Activated T-cell treated with anti-CD3 and anti-CD28 coated beads, Interleukin-2, amount 50 U/mL, for 72 hours (primary cell): ENCODE data around the gene RAB22A. TPM values are rescaled to one million over a fixed set of nuclear protein-coding genes. Genes with fewer than 3 reads are reported as not detected.

ENCODE experiments used
- ATAC-seq, 2 donors: fragments of 150-1000 bp; cut with Tn5 transposase; replicated peaks in 1 of 2; 2 replicates each; pipeline ENCODE4 v1.10.0; 2021; ENCODE audit warnings: moderate library complexity in 2 of 2, mild to moderate bottlenecking in 1 of 2
- DNase-seq, 2 donors: peaks; one replicate each; pipeline ENCODE4 v3.0.0; 2021 to 2022; ENCODE audit warnings: mixed read lengths in 1 of 2
- H3K27ac Mint-ChIP-seq: one replicate; pipeline ENCODE4 v1.8.0; 2022; ENCODE audit warnings: mild to moderate bottlenecking, moderate library complexity, mixed read lengths
- H3K27me3 Mint-ChIP-seq: one replicate; pipeline ENCODE4 v1.8.0; 2022; ENCODE audit warnings: low read depth, mixed read lengths
- H3K36me3 Mint-ChIP-seq, 2 donors: one replicate each; pipeline ENCODE4 v1.8.0; 2022; ENCODE audit warnings: mixed read lengths in 2 of 2, mild to moderate bottlenecking in 1 of 2; ENCODE audit not compliant: insufficient read depth in 2 of 2
- H3K4me1 Mint-ChIP-seq: one replicate; pipeline ENCODE4 v1.8.0; 2022; ENCODE audit warnings: low read depth, mixed read lengths
- H3K4me3 Mint-ChIP-seq, 2 donors: one replicate each; pipeline ENCODE4 v1.8.0; 2022; ENCODE audit warnings: mild to moderate bottlenecking in 2 of 2, mixed read lengths in 2 of 2, moderate library complexity in 2 of 2
- H3K9me3 Mint-ChIP-seq, 2 donors: one replicate each; pipeline ENCODE4 v1.8.0; 2022; ENCODE audit warnings: mixed read lengths in 2 of 2
- total RNA-seq, 2 donors: library from RNA; stranded (reverse); gene quantifications; one replicate each; pipeline ENCODE4 v1.2.3, GENCODE V29; 2022

RAB22A gene
- total RNA-seq, 2 donors from 2014 or later: 12.3 to 13.2 TPM

DNA sequence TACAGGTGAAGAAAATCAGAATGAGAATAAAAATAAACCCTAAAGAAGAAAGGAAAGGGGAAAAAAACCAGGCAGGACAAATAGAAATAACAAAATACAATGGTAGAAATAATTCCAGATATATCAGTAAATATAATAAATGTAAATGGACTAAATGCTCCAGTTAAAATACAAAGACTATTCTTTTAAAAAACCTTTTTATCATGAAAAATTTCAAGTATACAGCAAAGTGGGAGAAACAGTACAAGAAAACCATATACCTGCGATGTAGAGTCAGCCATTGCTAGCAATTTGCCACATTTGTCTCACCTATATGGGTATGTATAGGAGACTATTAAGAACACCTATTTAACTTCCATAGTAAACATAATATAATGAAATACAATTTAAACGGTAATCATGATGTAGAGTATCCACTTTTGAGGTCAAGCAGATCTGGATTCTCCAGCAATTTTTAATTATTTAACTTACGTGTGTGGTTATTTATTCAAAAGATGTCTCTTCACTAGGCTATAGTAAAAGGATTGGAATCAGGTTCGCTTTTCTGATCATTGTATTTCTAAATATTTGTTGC is 78.6 kb downstream of the RAB22A start:
- DNase-seq (no peak), ATAC-seq (no peak)
- H3K36me3 Mint-ChIP-seq: peaks cover 15 to 19% of the 10 kb centered on the region in 2 donors
- peak overlapping the region in 1 of 2 donors; percentile 76 for H3K4me3 Mint-ChIP-seq
- peaks cover 38% of the 10 kb centered on the region for H3K4me1 Mint-ChIP-seq
- H3K27me3 Mint-ChIP-seq: no peaks in the 10 kb centered on the region
- peak overlapping the region; percentile 73 for H3K27ac Mint-ChIP-seq
- peaks cover 0 to 2% of the 10 kb centered on the region in 2 donors for H3K9me3 Mint-ChIP-seq

DNA sequence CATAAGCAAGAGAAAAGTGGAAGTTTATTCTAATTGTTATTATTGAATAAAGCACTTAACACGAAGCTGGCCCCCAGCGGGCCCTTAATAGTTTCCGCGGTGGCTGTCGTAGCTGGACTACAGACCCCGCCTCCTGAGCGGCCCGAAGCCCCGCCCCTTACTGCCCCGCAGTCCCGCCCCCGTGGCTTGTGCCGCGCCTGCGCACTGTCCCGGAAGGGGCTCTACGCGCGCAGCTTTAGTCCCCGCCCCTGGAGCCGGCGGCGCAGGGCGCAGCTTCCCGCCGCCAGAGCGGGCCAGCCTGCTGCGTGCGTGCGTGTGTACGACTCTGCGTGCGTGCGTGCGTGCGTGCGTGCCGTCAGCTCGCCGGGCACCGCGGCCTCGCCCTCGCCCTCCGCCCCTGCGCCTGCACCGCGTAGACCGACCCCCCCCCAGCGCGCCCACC is 79.4 kb downstream of the RAB22A start, which contains the start of gene VAPB:
Gene VAPB, plus strand, starts transcription at position 348 of the 442 bp plus-strand sequence. CDS start 231 bp downstream, outside the sequence.
- ATAC-seq (peak; percentile 99), DNase-seq (peak; percentile 96 to 99)
- H3K9me3 Mint-ChIP-seq: peaks cover 0 to 2% of the 10 kb centered on the region in 2 donors
- peaks cover 18 to 24% of the 10 kb centered on the region in 2 donors for H3K36me3 Mint-ChIP-seq
- H3K4me1 Mint-ChIP-seq: peaks cover 46% of the 10 kb centered on the region
- H3K4me3 Mint-ChIP-seq: peak within 1 kb of the TSS; percentile 94 to 99
- H3K27ac Mint-ChIP-seq: peak within 1 kb of the TSS; percentile 86
- H3K27me3 Mint-ChIP-seq: no peaks in the 10 kb centered on the region

DNA sequence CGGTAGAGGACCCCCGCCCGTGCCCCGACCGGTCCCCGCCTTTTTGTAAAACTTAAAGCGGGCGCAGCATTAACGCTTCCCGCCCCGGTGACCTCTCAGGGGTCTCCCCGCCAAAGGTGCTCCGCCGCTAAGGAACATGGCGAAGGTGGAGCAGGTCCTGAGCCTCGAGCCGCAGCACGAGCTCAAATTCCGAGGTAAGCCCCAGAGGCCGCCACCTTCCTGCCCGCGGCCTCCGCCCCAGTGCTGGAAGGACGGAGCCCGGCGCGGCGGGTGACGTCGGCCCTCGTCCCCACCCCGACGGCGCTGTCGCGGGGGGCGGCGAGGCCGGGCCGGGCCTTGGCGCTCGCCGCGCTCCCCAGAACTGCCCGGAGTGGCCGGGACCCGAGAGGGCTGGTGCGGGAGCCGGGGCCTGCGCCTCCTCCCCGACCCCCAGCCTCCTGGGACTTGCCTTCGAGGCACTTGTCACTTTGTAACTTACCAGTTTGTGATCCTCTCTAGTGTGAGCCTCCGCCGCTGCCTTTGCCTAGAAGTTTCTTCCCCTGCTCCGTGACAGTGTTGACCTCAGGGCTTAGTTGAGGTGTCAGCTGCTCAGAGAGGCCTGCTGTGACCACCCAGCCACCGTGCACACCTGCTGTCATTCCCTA is 79.9 kb downstream of the RAB22A start:
- peak overlapping the region; percentile 86 for H3K27ac Mint-ChIP-seq
- peaks cover 20 to 24% of the 10 kb centered on the region in 2 donors for H3K36me3 Mint-ChIP-seq
- H3K9me3 Mint-ChIP-seq: peaks cover 0 to 2% of the 10 kb centered on the region in 2 donors
- DNase-seq: peak; percentile 46 to 58
- H3K4me3 Mint-ChIP-seq: peak overlapping the region; percentile 94 to 99
- no peaks in the 10 kb centered on the region for H3K27me3 Mint-ChIP-seq
- peak; percentile 46 to 55 for ATAC-seq
- H3K4me1 Mint-ChIP-seq: peaks cover 52% of the 10 kb centered on the region

DNA sequence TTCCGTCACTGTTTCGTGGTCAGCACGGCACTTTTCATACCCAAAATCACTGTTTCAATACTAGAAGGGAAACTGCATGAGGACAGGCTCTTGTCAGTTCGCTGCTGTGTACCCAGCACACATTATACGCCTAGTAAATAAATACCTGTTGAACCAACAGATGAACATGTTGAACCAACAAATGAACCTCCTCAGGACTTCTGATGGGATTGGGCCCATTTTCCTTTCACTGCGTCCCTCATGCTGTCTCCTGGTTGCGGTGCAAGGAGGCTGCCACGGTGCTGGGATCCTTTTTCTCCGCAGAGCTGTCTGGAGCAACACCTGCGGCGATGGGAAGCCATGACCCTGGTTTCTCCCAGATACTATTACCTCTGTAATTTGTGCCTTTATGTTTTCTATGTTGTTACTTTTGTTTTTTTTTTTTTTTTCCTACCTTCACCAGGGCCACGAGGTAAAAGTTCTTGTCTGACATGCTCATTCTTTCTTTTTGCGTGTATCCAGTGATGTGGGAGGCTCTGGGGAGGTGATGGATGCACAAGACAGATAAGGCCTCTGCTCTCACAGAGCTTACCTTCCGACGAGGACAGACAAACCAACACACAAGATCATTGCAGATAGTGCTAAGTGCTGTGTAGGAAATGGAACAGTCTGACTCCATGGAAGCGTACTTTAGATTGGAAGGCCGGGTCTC is 80.6 kb downstream of the RAB22A start:
- no peaks in the 10 kb centered on the region for H3K27me3 Mint-ChIP-seq
- DNase-seq (no peak), ATAC-seq (no peak)
- peak overlapping the region; percentile 86 for H3K27ac Mint-ChIP-seq
- H3K4me3 Mint-ChIP-seq: peak overlapping the region; percentile 94 to 99
- H3K4me1 Mint-ChIP-seq: peaks cover 57% of the 10 kb centered on the region
- H3K9me3 Mint-ChIP-seq: peaks cover 0 to 2% of the 10 kb centered on the region in 2 donors
- peaks cover 20 to 24% of the 10 kb centered on the region in 2 donors for H3K36me3 Mint-ChIP-seq

DNA sequence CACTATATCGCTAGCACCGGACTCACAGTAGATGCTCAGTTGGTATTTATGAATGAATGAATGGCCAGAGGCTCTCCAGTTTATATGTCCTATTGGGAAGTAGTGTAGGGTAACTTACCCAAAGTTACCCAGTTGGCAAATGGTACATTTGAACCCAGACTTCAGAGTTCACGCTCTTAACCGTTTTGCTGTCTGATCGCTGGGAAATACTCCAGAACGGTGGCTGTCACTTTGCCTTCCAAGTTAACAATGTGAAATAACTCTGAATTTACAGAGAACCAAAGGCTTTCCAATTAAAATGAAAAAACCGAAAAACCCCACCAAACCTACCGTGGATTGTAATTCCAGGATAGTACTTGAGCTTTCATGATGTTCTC is 81.1 kb downstream of the RAB22A start:
- ATAC-seq: no peak
- no peak for DNase-seq
- H3K27ac Mint-ChIP-seq: peak overlapping the region; percentile 86
- peaks cover 63% of the 10 kb centered on the region for H3K4me1 Mint-ChIP-seq
- H3K36me3 Mint-ChIP-seq: peaks cover 20 to 24% of the 10 kb centered on the region in 2 donors
- H3K27me3 Mint-ChIP-seq: no peaks in the 10 kb centered on the region
- H3K9me3 Mint-ChIP-seq: peaks cover 0 to 2% of the 10 kb centered on the region in 2 donors
- peak overlapping the region; percentile 94 to 99 for H3K4me3 Mint-ChIP-seq

DNA sequence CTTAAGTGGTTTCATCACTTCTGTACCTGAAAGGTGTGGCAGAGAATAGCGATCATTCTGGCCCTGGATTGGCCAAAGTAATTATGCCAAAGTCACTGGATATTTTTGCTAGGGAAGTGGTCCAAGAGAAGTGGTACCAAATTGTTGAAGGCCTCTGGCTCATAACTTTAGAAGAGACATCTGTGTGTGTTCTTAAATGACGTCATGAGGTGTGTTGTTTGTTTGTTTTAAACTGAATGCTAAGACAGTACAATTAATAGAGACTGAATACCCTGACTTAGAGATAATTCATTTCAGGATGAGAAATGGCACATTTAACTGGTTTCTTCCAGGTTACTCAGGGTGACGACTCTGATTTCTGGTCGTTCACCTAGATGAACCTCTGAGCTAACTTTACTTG is 82.8 kb downstream of the RAB22A start:
- Mint-ChIP-seq H3K4me3 (peak overlapping the region; percentile 25 to 99), H3K36me3 (peaks cover 17 to 24% of the 10 kb centered on the region in 2 donors), H3K27ac (peak overlapping the region; percentile 71), H3K27me3 (no peaks in the 10 kb centered on the region), H3K4me1 (peaks cover 78% of the 10 kb centered on the region), H3K9me3 (peaks cover 0 to 2% of the 10 kb centered on the region in 2 donors)
- DNase-seq: no peak
- ATAC-seq: no peak

DNA sequence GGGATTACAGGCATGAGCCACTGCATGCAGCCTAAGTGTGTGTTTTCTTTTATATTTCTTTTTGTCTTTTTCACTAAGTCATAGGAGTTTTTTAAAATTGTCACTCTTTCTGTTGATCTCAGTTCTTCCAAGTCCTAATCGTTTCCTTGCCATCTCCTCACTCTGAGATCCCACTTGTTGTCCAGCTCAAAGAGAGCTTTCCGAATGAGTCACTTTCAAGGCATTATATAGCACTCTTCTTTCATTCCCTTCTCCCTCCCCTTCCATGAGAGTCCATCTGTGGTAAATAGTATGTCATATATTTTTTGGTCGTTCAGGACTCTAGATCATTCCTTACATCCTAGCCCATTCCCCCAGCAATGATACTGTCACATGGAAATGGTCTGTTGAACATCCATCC is 83.8 kb downstream of the RAB22A start:
- DNase-seq (no peak), ATAC-seq (no peak)
- Mint-ChIP-seq H3K27ac (no peak overlapping the region), H3K4me1 (peaks cover 82% of the 10 kb centered on the region), H3K9me3 (peaks cover 0 to 2% of the 10 kb centered on the region in 2 donors), H3K4me3 (peak overlapping the region in 1 of 2 donors; percentile 9), H3K36me3 (peaks cover 17 to 25% of the 10 kb centered on the region in 2 donors), H3K27me3 (no peaks in the 10 kb centered on the region)

DNA sequence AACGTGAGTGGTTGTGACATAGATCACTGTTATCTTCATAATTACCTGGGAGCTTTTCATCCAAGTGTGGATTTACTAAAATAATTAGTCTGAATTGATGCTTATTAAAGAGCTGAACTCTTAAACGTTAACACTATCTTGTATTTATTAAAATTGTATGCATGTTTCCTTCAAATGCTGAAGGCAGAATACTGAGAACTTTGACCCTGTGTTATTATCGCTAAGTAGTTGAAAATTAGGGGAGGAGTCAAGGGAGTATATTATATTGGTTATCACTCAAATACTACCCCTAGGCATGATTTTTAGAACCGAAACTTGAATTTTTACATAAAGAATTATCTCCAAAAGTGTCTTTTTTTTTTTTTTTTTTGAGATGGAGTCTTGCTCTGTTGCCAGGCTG is 85.3 kb downstream of the RAB22A start:
- peaks cover 15 to 26% of the 10 kb centered on the region in 2 donors for H3K36me3 Mint-ChIP-seq
- H3K27me3 Mint-ChIP-seq: no peaks in the 10 kb centered on the region
- peaks cover 0 to 2% of the 10 kb centered on the region in 2 donors for H3K9me3 Mint-ChIP-seq
- H3K27ac Mint-ChIP-seq: no peak overlapping the region
- H3K4me1 Mint-ChIP-seq: peaks cover 89% of the 10 kb centered on the region
- no peak overlapping the region for H3K4me3 Mint-ChIP-seq
- no peak for ATAC-seq
- DNase-seq: no peak

DNA sequence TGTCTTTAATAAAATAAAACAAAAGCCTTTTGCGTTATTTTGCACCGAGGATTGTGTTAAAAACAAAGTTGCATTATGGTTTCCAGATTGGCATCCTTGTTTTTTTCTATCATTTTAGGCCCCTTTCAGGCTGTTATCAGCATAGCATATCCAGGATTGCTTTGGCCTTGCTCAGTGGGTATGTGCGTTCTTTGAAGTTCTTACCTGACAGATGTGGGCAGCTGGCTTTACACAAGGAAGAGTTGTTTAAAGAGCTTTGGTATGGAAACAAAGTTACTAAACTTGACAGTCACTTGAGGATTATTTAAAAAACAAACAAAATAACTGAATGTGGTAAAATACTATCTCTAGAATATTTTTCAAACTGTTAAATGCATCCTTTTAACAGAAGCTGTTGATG is 86.1 kb downstream of the RAB22A start:
- Mint-ChIP-seq H3K27ac (no peak overlapping the region), H3K27me3 (no peaks in the 10 kb centered on the region), H3K36me3 (peaks cover 11 to 18% of the 10 kb centered on the region in 2 donors), H3K9me3 (no peaks in the 10 kb centered on the region), H3K4me3 (no peak overlapping the region), H3K4me1 (peaks cover 82% of the 10 kb centered on the region)
- DNase-seq (no peak), ATAC-seq (no peak)

DNA sequence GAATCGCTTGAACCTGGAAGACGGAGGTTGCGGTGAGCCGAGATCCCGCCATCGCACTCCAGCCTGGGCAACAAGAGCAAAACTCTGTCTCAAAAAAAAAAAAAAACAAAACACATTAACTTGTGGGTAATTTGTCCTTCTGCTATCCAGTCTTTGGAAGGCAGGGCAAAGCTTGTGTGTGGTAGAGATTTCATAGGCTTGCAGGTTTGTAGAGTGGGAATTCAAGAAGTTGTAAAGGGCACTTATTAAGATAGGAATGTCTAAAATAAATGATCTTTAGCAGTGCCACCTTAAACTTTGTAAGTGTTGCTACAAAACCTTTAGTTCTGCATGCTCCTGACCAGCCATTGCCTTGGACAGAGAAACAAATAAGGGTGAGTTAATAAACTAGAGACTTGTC is 87.9 kb downstream of the RAB22A start:
- H3K36me3 Mint-ChIP-seq: peaks cover 4 to 12% of the 10 kb centered on the region in 2 donors
- H3K4me3 Mint-ChIP-seq: no peak overlapping the region
- DNase-seq (no peak), ATAC-seq (no peak)
- no peaks in the 10 kb centered on the region for H3K27me3 Mint-ChIP-seq
- no peaks in the 10 kb centered on the region for H3K9me3 Mint-ChIP-seq
- H3K27ac Mint-ChIP-seq: no peak overlapping the region
- H3K4me1 Mint-ChIP-seq: peaks cover 64% of the 10 kb centered on the region

DNA sequence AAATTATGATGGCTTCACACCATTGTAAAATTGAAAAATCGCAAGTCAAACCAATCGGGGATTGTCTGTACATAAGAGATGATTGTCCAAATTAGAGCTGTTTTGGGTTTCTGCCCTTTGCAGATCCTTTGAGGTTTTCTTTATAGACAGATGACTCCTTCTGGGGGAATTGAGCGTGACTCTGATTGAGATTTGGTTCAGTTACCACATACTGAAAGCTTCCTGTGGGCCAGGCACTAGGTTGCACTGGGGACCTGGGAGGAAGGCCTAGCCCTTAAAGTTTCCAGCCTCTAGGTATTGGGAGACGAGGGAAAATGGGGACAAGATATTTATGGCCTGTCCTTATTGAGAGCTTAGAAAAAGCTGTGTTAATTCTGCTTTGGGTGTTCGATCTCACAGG is 88.7 kb downstream of the RAB22A start:
- peaks cover 3 to 8% of the 10 kb centered on the region in 2 donors for H3K36me3 Mint-ChIP-seq
- ATAC-seq: peak; percentile 36 to 64
- no peaks in the 10 kb centered on the region for H3K9me3 Mint-ChIP-seq
- H3K4me1 Mint-ChIP-seq: peaks cover 56% of the 10 kb centered on the region
- DNase-seq: no peak
- no peak overlapping the region for H3K4me3 Mint-ChIP-seq
- peak overlapping the region; percentile 79 for H3K27ac Mint-ChIP-seq
- no peaks in the 10 kb centered on the region for H3K27me3 Mint-ChIP-seq

DNA sequence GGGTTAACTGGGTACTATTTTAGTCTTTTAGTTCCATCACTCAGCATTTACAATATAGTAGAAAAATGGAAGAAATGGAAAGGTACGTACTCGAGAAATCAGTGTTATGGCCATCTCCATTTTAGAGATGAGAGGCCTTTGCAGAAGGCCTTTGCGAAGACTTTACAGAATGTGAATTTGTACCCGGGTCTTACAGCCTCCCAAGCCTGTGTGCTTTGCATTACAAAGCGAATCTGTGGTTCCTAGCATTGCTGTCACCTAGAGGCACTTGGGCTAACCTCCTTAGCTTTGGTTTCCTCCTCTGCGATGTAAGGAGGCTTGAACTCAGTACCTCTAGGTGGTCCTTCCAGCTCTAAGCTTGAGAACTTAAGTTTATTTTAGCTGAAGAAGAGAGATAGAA is 90.4 kb downstream of the RAB22A start:
- no peaks in the 10 kb centered on the region for H3K27me3 Mint-ChIP-seq
- no peak for DNase-seq
- H3K36me3 Mint-ChIP-seq: peaks cover 0 to 4% of the 10 kb centered on the region in 2 donors
- H3K4me3 Mint-ChIP-seq: no peak overlapping the region
- H3K27ac Mint-ChIP-seq: no peak overlapping the region
- no peaks in the 10 kb centered on the region for H3K9me3 Mint-ChIP-seq
- H3K4me1 Mint-ChIP-seq: peaks cover 39% of the 10 kb centered on the region
- ATAC-seq: no peak

DNA sequence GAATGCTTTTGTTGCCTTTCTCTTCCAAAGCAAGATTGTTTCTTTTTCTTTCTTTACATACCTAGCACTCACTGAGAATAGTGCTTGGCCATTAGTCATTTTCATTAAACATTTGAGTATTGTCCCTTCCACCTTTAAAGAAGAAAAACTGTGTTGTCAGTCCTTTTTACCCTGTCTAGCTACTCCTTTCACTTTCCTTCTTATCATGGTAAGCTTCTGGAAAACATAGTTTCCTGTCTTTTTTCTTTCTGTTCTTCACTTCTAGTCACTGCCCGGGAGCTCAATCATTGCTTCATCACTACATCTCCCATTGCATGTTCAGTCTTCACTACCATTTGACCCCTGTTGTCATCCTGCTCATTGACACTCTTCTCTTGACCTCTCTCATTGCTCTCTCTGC is 91.6 kb downstream of the RAB22A start:
- Mint-ChIP-seq H3K27ac (no peak overlapping the region), H3K9me3 (no peaks in the 10 kb centered on the region), H3K36me3 (peaks cover 0 to 4% of the 10 kb centered on the region in 2 donors), H3K4me1 (peaks cover 28% of the 10 kb centered on the region), H3K27me3 (no peaks in the 10 kb centered on the region), H3K4me3 (no peak overlapping the region)
- DNase-seq (no peak), ATAC-seq (peak; percentile 16 to 24)
